Jurkat, Clone E6-1 (cell line): ENCODE data around the gene FJX1.

Experiments used
- DNase-seq: peaks from one replicate; pipeline ENCODE4 v3.0.0-alpha.2; 2011; ENCODE audit warnings: low read depth, low spot score
- H3K4me3 ChIP-seq: 2 replicates; pipeline ENCODE4 v1.5.1; 2011; ENCODE audit warnings: mild to moderate bottlenecking, low read length, control low read depth, moderate library complexity

The FJX1 gene

DNA sequence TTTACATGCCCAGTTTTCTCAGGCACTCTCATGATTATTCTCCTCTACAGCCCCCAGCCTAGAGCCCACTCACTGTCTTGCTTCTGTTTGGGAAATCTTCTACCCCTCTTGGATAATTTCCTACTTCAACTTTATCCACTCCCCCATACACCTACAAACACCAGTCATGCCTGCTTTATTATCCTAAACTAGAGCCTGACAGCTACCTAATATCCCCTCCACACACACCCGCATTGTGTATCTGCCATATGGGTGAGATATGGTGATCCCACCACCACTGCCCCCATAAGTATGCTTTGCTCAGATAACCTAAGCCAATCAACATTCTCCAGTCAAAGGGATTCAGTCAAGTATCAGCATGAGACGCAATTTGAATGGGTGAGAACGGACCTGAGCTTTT is 15.3 kb upstream of the FJX1 start:
- no peak overlapping the region for H3K4me3 ChIP-seq
- no peak for DNase-seq

DNA sequence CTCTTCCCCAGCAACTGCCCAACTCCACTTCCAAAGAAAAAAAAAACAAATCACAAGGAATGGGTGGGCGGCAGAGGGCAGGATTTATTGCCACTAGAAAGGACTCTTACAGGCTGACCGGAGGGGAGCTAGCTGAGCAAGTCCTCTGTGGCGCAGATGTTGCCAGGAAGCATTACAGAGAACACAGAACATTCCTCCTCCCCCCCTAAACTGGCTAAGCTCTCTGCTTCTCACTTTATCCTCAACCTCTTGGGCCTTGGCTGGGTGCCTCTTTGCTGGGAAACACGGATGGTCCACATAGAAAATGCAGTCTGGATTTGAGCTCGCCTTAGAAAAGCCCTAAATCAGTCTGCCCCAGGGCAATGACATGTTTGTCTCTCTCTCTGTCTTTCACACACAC is 12.6 kb upstream of the FJX1 start:
- DNase-seq, result no peak
- no peak overlapping the region for H3K4me3 ChIP-seq

DNA sequence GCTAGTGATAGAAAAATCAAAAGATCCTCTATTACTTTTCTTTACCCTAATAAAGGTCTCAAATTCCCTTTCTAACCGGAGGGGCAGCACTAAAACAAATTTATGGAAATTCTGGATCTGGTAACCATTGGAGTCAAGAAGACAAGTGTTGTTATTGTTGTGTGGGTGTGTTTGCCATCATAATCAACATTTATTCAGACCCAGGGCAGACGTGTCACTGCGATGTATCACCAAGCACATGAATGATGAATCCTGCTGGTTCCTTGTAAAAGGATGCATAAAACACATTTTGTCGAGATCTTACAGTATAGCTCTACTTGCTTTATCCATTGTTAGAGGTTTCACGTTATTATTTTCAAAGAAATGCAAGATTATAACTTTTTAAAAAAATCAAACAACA is 12.1 kb upstream of the FJX1 start:
- no peak for DNase-seq
- no peak overlapping the region for H3K4me3 ChIP-seq

DNA sequence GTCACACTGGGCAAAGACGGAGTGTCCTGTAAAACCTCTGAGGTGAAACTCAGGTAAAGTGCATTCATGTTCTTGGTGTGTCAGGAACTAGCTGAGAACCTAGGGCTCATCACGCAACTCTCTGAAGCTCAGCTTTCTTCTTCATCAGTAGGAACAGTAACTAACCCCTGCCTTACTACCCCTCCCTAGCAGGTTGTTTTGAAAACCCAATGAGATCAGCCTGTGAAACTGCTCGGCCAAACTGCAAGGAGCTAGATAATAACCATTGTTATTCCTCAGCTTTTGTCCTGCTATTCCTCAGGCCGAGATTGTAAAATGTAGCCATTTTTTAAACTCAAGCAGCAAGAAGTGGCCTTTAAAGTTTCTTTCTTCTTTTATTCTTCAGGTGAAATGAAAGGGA is 9.8 kb upstream of the FJX1 start:
- no peak overlapping the region for H3K4me3 ChIP-seq
- DNase-seq, result no peak

DNA sequence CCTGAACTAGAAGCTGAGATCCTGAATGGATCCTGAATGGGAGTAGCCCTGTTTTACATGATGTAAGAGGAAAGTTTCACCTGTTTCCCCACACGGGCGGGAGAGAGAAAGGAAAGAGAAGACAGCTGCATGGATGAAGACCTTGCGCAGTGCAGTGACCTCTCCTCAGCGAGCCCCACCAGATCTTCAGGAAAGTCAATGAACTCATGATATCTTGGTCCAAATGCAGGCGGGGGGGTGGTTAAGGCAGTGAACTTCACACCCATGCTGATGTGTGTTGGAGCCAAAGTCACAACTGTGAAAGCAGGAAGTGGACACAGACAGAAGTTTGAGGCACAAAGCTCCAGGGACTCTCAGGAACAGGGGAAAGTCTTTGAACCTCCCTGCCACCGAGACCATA is 8.6 kb upstream of the FJX1 start:
- no peak overlapping the region for H3K4me3 ChIP-seq
- no peak for DNase-seq

DNA sequence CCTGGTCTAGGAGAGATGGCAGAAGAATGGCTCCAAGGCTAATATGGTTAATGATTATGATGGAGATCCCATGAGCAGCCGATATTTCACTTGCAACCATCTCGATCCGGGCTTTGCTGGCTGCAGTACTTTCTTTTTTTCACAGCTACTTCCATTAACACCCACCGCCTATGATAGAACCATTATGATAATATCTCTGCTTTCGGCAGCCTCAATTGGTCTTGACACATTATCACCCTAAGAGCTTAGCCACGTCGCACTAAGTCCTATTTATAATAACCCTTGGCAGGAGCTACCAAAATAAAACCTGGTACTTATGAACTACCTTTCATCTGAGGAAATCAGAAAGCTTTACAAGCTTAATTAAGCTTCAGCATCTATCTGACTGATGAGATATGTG is 7.6 kb upstream of the FJX1 start:
- no peak overlapping the region for H3K4me3 ChIP-seq
- no peak for DNase-seq

DNA sequence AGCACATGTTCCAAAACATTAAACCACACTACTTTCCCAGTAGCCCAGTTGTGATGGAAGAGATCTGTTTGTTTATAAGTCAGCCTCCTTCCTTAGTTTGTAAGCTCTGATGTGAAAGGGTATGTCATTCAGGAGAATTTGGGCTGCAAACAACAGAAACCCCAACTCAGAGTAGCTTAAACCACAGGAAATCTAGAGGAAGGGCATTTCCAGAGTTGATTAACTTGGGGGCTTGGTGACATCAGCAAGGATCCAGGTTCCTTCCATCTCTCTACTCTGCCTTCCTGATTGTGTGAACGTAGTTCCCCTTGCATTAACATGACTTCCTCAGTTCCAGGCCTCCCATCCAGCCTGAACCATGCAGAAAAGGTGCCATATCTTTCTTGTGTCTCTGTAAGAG is 6.5 kb upstream of the FJX1 start:
- no peak overlapping the region for H3K4me3 ChIP-seq
- no peak for DNase-seq

DNA sequence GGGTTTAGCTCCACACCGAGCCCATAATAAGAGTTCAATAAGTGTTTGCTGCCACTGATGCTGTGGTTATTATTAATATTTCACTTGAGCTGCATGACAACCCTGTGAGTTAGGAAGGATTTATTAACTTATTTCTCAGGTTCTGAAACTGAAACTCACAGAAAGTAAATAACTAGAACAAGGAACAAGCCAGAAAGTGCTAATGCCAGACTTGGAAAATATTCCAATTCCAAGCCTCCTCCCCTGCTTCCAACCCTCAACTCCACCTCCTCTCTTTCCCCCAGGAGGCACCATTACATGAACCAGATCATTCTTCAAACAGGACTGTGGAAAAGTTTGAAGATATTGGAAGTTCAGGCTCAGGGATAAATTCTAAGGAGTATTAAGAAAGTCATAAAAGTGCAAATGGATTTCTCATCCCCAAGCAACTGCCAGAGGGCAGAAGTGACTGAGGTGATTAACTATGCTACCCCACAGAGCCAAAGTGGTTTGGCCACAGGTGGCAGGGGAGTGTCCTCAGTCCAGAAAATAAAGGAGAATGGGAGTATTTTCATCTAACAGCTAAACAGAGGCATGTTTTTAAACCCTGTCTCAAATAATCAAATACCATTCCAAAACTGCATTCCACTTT is 3.2 kb upstream of the FJX1 start:
- no peak for DNase-seq
- no peak overlapping the region for H3K4me3 ChIP-seq

DNA sequence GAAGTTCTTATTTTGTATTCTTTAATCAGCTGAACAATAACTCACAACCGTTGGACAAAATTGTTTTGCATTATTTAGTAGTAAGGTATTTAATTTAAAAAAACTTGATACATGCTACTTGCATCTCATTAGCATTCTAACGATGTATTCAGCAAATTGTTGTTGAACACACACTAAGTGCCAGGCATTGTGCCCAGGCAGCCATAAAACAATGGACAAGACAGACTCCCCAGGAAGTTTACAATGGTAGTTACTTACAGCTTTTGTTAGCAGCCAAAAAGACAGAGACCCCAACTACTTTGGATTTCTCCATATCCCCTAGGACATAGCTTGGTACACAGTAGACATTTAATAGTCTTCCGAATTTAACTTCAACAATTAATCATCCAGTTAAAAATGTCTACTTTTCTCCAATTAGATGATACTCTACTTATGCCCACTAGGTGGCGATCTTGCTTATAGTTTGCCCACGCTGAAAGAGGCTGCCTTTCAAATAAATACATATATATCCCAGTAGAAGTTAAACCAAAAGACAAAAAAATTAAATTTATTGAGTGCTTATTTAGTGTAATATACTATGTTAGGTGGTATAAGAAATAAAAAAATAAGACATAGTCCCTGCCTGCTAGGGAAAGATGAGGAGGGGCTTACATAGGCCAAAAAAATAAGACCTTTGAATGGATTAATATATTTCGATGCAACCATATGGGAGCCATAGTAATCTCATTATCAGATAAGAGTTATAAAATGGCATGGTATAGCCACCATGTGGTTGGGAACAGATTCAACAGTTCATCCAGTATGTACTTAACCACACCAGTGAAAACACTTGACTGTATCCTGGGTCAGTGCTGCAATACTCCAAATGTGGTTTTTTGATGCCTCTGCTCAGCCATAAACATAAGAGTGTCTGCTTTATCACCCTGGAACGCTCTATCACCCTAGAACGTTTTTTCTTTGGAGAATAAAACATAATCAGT is 2.0 kb upstream of the FJX1 start:
- DNase-seq, result peak; percentile 38
- H3K4me3 ChIP-seq, result no peak overlapping the region

DNA sequence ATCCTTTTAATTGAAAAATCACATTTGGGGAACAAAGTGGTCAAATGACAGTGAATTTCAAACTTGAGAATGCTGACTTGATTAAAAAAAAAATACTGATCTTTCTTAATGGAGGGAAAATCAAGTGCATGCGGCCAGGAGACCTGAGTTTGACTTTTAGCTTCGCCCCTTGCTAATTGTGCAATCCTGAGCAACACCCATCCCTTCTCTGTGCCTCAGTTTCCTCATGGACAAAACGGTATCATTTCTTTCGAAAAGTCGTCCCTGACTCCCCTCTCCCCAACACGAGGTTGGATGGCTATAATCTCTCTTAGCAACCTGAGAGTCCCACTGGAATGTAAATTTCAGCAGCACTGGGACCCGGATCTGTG is 959 bp upstream of the FJX1 start:
- no peak for DNase-seq
- H3K4me3 ChIP-seq, result no peak overlapping the region

DNA sequence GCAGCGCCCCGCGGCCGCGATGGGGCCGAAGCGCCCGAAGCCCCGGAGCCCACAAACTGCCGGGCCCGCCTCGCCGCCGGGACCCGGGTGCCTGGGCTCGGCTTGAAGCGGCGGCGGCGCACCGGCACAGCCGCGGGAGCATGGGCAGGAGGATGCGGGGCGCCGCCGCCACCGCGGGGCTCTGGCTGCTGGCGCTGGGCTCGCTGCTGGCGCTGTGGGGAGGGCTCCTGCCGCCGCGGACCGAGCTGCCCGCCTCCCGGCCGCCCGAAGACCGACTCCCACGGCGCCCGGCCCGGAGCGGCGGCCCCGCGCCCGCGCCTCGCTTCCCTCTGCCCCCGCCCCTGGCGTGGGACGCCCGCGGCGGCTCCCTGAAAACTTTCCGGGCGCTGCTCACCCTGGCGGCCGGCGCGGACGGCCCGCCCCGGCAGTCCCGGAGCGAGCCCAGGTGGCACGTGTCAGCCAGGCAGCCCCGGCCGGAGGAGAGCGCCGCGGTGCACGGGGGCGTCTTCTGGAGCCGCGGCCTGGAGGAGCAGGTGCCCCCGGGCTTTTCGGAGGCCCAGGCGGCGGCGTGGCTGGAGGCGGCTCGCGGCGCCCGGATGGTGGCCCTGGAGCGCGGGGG is 346 bp downstream of the FJX1 start:
- DNase-seq, result no peak

DNA sequence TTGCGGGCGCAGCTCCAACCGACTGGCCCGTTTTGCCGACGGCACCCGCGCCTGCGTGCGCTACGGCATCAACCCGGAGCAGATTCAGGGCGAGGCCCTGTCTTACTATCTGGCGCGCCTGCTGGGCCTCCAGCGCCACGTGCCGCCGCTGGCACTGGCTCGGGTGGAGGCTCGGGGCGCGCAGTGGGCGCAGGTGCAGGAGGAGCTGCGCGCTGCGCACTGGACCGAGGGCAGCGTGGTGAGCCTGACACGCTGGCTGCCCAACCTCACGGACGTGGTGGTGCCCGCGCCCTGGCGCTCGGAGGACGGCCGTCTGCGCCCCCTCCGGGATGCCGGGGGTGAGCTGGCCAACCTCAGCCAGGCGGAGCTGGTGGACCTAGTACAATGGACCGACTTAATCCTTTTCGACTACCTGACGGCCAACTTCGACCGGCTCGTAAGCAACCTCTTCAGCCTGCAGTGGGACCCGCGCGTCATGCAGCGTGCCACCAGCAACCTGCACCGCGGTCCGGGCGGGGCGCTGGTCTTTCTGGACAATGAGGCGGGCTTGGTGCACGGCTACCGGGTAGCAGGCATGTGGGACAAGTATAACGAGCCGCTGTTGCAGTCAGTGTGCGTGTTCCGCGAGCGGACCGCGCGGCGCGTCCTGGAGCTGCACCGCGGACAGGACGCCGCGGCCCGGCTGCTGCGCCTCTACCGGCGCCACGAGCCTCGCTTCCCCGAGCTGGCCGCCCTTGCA is 1.0 kb downstream of the FJX1 start:
- DNase-seq, result no peak

More for the DNA sequence above, 346 bp downstream of the FJX1 start:
- H3K4me3 ChIP-seq, result peak overlapping the region; percentile 27; the same call in 1 of the 2 replicates

DNA sequence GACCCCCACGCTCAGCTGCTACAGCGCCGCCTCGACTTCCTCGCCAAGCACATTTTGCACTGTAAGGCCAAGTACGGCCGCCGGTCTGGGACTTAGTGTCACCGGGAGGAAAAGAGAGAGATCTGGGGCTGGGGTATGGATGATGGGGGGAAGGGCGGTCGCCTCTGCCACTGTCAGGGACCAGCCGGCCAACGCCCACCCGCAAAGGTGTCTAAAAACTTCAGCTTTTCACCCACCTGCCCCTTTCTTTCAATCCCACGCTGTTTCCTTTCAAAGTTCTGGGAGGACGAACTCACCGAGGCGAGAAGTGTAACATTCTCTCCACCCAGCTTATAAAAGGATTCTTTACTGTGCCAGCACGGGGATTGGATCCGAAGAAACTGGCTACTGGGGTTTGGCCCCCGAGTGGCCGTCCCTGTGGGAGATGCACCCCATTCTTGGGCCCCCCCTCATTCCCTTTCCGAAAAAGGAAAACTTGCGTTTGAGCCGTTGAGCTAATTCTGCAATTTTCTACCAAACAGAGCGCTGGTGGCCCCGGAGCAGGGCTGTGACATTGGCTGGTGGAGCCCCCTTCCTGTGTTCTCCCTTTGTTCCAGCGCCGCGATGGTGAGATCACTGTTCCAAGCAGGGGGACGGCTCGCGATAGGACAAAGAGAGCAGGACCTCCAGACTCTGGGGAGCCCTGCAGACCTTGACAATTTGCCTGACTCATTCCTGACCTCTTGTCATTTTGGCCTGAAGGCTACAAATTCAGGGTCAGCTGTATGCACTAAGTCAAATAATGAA is 1.8 kb downstream of the FJX1 start:
- DNase-seq, result no peak
- no peak overlapping the region for H3K4me3 ChIP-seq

More for the DNA sequence above, 1.0 kb downstream of the FJX1 start:
- H3K4me3 ChIP-seq, result peak overlapping the region; percentile 11; the same call in 1 of the 2 replicates

DNA sequence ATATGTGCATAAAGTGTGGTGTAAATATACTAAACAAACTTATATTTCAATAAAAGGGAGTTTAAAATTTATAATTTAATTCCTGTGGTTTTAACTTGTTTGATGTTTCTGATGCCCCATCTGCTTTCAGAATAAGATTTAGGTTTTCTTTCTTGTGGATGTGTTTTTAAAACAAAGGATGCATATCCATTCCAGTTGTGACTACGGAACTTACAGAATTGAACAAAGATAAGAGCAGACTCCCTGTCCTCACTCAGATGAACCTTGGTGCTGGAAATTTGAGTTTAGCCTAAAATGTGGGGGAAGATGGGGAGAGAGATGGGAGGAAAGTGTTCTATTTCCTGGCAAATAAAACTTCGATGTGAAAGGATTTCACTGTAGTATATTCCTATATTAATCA is 2.5 kb downstream of the FJX1 start:
- H3K4me3 ChIP-seq, result no peak overlapping the region
- DNase-seq, result no peak

DNA sequence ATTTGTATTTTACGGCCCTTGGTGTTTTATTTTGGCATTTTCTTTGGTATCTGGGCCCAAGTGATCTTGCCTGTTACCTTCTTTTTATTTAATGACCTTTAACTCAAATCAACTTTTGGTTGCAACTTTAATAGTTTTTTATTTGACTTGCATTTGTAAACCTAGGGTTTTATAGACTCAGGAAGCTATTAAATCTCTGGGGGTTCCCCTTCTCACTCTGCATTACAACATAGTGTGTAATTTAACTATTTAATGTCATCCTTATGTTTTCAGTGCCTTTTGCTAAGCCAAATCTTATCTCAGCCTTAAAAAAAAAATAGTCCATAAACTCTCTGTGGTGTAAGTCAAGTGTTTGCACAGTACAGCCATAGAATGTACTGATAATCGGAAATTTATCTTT is 3.4 kb downstream of the FJX1 start:
- H3K4me3 ChIP-seq, result no peak overlapping the region
- no peak for DNase-seq

DNA sequence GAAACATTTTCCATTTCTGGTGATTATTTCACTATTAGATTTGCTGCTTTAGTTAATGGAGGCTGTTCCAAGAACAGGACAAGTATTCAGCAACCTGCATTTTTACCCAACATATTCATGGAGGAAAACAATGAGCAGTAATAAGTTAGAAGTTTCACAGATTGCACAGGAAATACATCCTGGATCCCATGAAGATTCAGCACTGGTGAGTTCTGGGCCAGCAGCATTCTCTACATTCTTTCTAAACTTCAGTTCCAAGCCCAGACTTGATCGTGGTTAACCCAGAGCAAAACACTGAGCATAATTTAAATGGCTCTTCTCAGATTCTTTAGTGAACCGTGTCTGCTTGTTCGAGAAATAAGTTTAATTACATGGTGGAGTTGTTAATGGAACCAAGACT is 3.8 kb downstream of the FJX1 start:
- H3K4me3 ChIP-seq, result no peak overlapping the region
- DNase-seq, result no peak

DNA sequence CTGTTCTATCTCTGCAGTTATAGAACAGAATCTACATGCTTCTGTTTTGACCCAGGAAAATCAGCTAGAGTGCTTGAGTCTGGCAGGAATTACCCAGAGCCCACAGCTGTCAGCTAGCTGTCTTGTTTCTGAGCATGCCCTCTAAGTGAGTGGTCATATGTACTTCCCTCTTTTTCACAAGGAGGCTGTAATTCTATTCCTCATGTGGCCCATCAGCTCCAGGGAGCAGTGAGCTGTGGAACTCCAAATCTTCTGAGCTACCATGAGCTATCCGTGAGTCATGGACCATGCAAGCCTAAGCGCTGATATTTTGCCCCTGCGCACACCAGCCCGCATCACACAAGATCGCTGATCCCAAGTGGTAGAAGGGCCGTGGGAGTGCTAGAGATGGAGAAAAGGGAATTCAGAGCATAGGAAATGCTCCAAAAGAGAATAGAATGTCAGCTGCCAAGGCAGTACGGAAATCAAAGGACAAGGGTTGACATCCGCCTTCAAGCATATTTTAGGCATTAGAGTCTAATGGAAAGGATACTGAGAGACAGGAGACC is 5.4 kb downstream of the FJX1 start:
- H3K4me3 ChIP-seq, result no peak overlapping the region
- no peak for DNase-seq

DNA sequence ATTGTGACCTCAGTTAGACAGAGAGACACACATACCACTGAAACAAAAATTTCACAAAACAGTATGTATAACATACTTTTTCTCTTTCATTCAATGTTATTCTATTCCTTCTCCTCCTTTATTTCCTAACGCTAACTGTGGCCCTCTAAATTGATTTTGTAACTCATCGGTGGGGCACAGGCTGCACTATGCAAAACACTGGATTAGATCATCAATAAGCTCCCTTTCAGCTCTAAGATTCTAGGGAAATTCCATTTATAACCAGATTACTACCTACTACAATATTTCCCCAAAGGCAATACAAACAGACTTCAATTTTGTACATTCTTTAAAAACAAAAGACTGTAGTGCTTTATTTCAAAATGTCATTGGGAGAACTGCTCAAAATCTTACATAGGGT is 6.1 kb downstream of the FJX1 start:
- H3K4me3 ChIP-seq, result no peak overlapping the region

DNA sequence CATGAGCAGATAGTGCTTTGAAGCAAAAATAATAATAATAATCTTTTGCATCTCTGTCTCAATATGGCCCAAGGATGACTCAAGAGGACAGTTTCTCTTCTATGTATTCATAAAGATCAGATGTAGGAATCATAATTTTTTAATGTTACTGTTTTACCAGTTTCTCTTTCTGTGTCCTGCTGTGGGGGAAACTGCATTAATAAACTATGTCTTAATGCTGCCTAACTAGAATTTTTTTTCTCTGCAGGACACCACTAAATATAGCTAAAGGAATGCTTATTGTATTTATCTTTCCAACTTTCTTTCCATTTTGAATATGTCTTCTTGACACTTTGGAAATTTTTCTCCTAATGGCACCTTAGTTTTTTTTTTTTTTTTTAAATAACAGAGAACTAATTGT is 6.5 kb downstream of the FJX1 start:
- DNase-seq, result no peak

More for the DNA sequence above, 6.1 kb downstream of the FJX1 start:
- DNase-seq, result no peak

More for the DNA sequence above, 6.5 kb downstream of the FJX1 start:
- H3K4me3 ChIP-seq, result no peak overlapping the region
